B cell (primary cell): ENCODE measurements around the gene APP. TPM values are rescaled to one million over a fixed set of nuclear protein-coding genes. Genes with fewer than 3 reads are reported as not detected.

Experiments used
- ATAC-seq: fragments of 200-7000 bp; cut with Tn5 transposase; one replicate; pipeline ENCODE4 v1.10.0; 2021; ENCODE audit warnings: low read depth, mild to moderate bottlenecking, moderate number of reproducible peaks, moderate library complexity
- CTCF ChIA-PET: fragments of 350-600 bp; sonication (Branson Sonifier 250); formaldehyde crosslinking; loops from one replicate; lab custom pipeline; 2021; ENCODE audit warnings: antibody characterized with exemption, inconsistent platforms; lab: Charles Lee
- POLR2A ChIA-PET: fragments of 350-600 bp; sonication (Branson Sonifier 250); formaldehyde crosslinking; loops from one replicate; lab custom pipeline; 2021; ENCODE audit warnings: antibody characterized with exemption; lab: Charles Lee
- DNase-seq: peaks from one replicate; pipeline ENCODE4 v3.0.0; 2013
- H2AFZ ChIP-seq: 2 replicates; pipeline ENCODE4 v1.6.1; 2012; ENCODE audit warnings: mild to moderate bottlenecking, low read depth, low read length; ENCODE audit not compliant: insufficient read depth, poor library complexity, severe bottlenecking
- H3K27ac ChIP-seq, 2 donors: 1 replicate in 1 of 2; 2 replicates in 1 of 2; pipeline ENCODE4 v1.5.1; 2012 to 2013; ENCODE audit warnings: low read length in 2 of 2, mild to moderate bottlenecking in 2 of 2, moderate library complexity in 1 of 2
- H3K27me3 ChIP-seq, 4 experiments: fragments of 200-600 bp in 1 of 4; sonication (generic) in 1 of 4; replicated peaks in 1 of 4; 1 replicate in 2 of 4; 2 replicates in 2 of 4; pipeline versions ENCODE4 v1.6.1 to v1.7.0; 2013 to 2016; ENCODE audit warnings: low read length in 3 of 4, mild to moderate bottlenecking in 2 of 4, mixed read lengths in 1 of 4, moderate library complexity in 1 of 4; ENCODE audit not compliant: insufficient read depth in 4 of 4, control insufficient read depth in 3 of 4; ENCODE audit errors: control extremely low read depth in 1 of 4
- H3K36me3 ChIP-seq, 2 experiments: replicated peaks in 1 of 2; 1 replicate in 1 of 2; 2 replicates in 1 of 2; pipeline versions ENCODE4 v1.6.1 to v1.7.1; 2013; ENCODE audit warnings: low read length in 1 of 2; ENCODE audit not compliant: insufficient read depth in 2 of 2, control insufficient read depth in 1 of 2; ENCODE audit errors: control extremely low read depth in 1 of 2, extremely low read depth in 1 of 2
- H3K4me1 ChIP-seq, 2 donors: fragments of 200-600 bp in 1 of 2; sonication (generic) in 1 of 2; 1 replicate in 1 of 2; 2 replicates in 1 of 2; pipeline versions ENCODE4 v1.5.1 to v1.6.1; 2013 to 2017; ENCODE audit warnings: low read length in 2 of 2; ENCODE audit not compliant: control insufficient read depth in 2 of 2, insufficient read depth in 2 of 2
- H3K4me2 ChIP-seq: replicated peaks from 2 replicates; pipeline ENCODE3; 2012; ENCODE audit warnings: mild to moderate bottlenecking, low read depth, low read length; ENCODE audit not compliant: poor library complexity, severe bottlenecking
- H3K4me3 ChIP-seq, 5 experiments: fragments of 200-600 bp in 1 of 5; sonication (generic) in 1 of 5; 1 replicate in 3 of 5; 2 replicates in 2 of 5; pipeline versions ENCODE4 v1.5.1 to v1.7.0; 2011 to 2016; ENCODE audit warnings: low read length in 4 of 5, mild to moderate bottlenecking in 4 of 5, low read depth in 2 of 5, control low read depth in 1 of 5, moderate library complexity in 1 of 5; ENCODE audit not compliant: insufficient read depth in 1 of 5; ENCODE audit errors: control extremely low read depth in 1 of 5, extremely low read depth in 1 of 5
- H3K79me2 ChIP-seq: fragments of 200-600 bp; sonication (generic); one replicate; pipeline ENCODE4 v1.6.0; 2016; ENCODE audit warnings: low read length; ENCODE audit not compliant: control insufficient read depth, insufficient read depth
- H3K9ac ChIP-seq: fragments of 200-600 bp; sonication (generic); 2 replicates; pipeline ENCODE4 v1.6.1; 2017; ENCODE audit warnings: mild to moderate bottlenecking, low read length, moderate library complexity
- H3K9me3 ChIP-seq, 3 donors: one replicate each; pipeline versions ENCODE4 v1.6.1 to v1.7.1; 2013; ENCODE audit warnings: low read length in 2 of 3; ENCODE audit not compliant: control insufficient read depth in 2 of 3, insufficient read depth in 1 of 3; ENCODE audit errors: control extremely low read depth in 1 of 3
- H4K20me1 ChIP-seq: 2 replicates; pipeline ENCODE4 v1.6.0; 2012; ENCODE audit warnings: mild to moderate bottlenecking, low read length; ENCODE audit not compliant: insufficient read depth, control insufficient read depth, poor library complexity, severe bottlenecking
- H3K27ac Mint-ChIP-seq: one replicate; pipeline ENCODE4 v1.8.0; 2021; ENCODE audit warnings: mixed read lengths
- H3K27me3 Mint-ChIP-seq: one replicate; pipeline ENCODE4 v1.8.0; 2021; ENCODE audit warnings: mixed read lengths
- H3K4me1 Mint-ChIP-seq: one replicate; pipeline ENCODE4 v1.8.0; 2021; ENCODE audit warnings: mixed read lengths
- H3K4me3 Mint-ChIP-seq: one replicate; pipeline ENCODE4 v1.8.0; 2021; ENCODE audit warnings: mixed read lengths
- H3K9me3 Mint-ChIP-seq: one replicate; pipeline ENCODE4 v1.8.0; 2022; ENCODE audit warnings: mixed read lengths; ENCODE audit not compliant: insufficient read depth
- EZH2 ChIP-seq: IDR thresholded peaks from 2 replicates; pipeline ENCODE4 v1.6.1; 2012; ENCODE audit warnings: borderline replicate concordance, low read depth, mild to moderate bottlenecking, moderate library complexity, low read length; ENCODE audit not compliant: insufficient read depth, poor library complexity, severe bottlenecking
- WGBS: methylation state at CpG from one replicate; pipeline ENCODE4 v1.1.5; 2013; ENCODE audit warnings: missing lambda C conversion rate; ENCODE audit not compliant: insufficient coverage; 5-methylcytosine and 5-hydroxymethylcytosine counted together
- intact Hi-C: fragments of 100-400 bp; cut with micrococcal nuclease; formaldehyde crosslinking; loops from one replicate; pipeline ENCODE4 v1.10.0; 2022
- polyA plus RNA-seq: library from polyadenylated mRNA; depleted of rRNA; stranded (reverse); fragments of >200 nt; gene quantifications from 2 replicates; pipeline ENCODE4 v1.2.3, GENCODE V29; 2012
- total RNA-seq, 2 donors: library from RNA; stranded (reverse); fragments of 120-200 nt in 1 of 2; gene quantifications; 1 replicate in 1 of 2; 2 replicates in 1 of 2; pipeline versions ENCODE4 v1.2.3 to v1.2.4, GENCODE V29; 2013 to 2022
- TF ChIP-seq, protein P1 (sequence below): fragments of 200-600 bp; IDR thresholded peaks from one replicate; pipeline ENCODE4 v1.8.0; 2022; ENCODE audit warnings: antibody characterized with exemption, mild to moderate bottlenecking

APP gene
- total and polyA plus RNA-seq, 2 donors (not counting 1 experiment from before 2014, with no cell fraction given): 28.3 to 34.7 TPM

DNA sequence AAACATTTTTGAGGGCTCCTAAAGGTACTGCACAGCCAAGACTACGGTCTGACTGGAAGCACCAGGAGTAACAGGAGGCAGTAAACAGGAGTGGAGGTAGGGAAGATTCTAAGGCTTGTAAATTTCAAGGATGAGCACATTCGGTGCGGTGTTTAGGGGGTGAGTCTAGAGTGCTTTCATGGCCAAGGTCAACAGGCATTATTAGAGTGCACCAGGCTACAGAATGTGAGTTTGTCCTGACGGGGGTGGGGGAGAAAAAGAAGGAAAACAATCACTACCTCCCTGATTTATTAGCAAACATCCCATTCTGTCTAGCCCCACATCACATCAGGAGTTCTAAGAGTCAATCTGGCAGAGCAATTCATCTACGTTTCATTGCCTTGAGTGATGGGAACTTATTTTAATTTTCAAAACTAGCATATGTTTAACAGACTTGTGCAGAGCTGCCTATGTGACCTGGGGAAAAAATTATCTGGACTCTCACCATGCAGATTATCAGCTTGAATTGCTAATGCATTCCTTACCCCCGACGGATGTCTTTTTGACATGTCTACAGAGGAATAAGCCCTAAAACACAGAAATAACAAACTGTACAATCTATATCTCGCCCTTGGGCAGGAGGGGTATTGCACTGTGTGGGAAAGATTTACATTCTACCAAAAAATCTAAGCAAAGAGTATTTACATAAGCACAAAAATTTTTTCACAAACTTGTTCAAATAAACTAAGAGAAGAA is 45.0 kb downstream of the APP start:
- intact Hi-C loops: no loop called here
- CTCF ChIA-PET: no interaction called here
- no peak overlapping the region for H3K4me3 Mint-ChIP-seq

DNA sequence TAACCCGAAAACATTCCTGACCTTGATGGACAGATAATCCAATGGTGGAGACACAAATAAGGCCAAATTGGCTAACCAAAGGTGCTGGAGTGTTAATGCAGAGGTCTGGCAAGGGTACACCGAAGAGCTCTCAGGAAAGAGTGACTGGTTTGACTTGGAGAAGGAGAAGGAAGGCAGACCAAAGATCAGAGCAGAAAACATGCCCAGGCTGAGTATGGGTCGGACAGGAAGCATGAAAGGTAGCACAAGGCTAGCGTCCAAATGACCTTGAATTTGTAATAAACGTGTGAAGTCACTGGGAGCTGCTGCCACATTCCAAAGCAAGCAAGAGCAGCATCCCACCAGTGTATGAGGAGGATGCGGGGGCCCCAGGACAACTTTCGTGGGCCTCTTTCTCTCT is 45.7 kb downstream of the APP start:
- Histone ChIP-seq H3K4me1 (peaks cover 0 to 2% of the 10 kb centered on the region in 2 donors), H3K27ac (no peak overlapping the region), H2AFZ (no peak overlapping the region), H3K79me2 (peaks cover 5% of the 10 kb centered on the region), H3K9ac (no peak overlapping the region), H3K36me3 (no peaks in the 10 kb centered on the region), H3K4me3 (no peak overlapping the region), H3K4me2 (no peak overlapping the region), H3K9me3 (no peaks in the 10 kb centered on the region), H3K27me3 (no peaks in the 10 kb centered on the region), H4K20me1 (no peaks in the 10 kb centered on the region)
- Mint-ChIP-seq H3K27ac (no peak overlapping the region), H3K4me3 (no peak overlapping the region), H3K4me1 (no peaks in the 10 kb centered on the region), H3K9me3 (no peaks in the 10 kb centered on the region), H3K27me3 (no peaks in the 10 kb centered on the region)
- no peak for DNase-seq
- CTCF ChIA-PET: no interaction called here
- TF ChIP-seq, protein P1, sequence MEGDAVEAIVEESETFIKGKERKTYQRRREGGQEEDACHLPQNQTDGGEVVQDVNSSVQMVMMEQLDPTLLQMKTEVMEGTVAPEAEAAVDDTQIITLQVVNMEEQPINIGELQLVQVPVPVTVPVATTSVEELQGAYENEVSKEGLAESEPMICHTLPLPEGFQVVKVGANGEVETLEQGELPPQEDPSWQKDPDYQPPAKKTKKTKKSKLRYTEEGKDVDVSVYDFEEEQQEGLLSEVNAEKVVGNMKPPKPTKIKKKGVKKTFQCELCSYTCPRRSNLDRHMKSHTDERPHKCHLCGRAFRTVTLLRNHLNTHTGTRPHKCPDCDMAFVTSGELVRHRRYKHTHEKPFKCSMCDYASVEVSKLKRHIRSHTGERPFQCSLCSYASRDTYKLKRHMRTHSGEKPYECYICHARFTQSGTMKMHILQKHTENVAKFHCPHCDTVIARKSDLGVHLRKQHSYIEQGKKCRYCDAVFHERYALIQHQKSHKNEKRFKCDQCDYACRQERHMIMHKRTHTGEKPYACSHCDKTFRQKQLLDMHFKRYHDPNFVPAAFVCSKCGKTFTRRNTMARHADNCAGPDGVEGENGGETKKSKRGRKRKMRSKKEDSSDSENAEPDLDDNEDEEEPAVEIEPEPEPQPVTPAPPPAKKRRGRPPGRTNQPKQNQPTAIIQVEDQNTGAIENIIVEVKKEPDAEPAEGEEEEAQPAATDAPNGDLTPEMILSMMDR: no peak
- no peak for TF ChIP-seq EZH2
- ATAC-seq: no peak
- intact Hi-C loops: no loop called here
- POLR2A ChIA-PET: no interaction called here
- WGBS: 93% methylated on average over 4 of the region's 7 CpGs

More for the DNA sequence above, 45.0 kb downstream of the APP start:
- DNase-seq (no peak), ATAC-seq (no peak)
- H3K9me3 ChIP-seq: no peaks in the 10 kb centered on the region
- no peak overlapping the region for H3K27ac Mint-ChIP-seq
- H3K4me3 ChIP-seq: no peak overlapping the region
- no peaks in the 10 kb centered on the region for H3K36me3 ChIP-seq
- H2AFZ ChIP-seq: no peak overlapping the region
- H3K27me3 Mint-ChIP-seq: no peaks in the 10 kb centered on the region
- H3K4me1 ChIP-seq: no peaks in the 10 kb centered on the region
- no peak overlapping the region for H3K9ac ChIP-seq
- H4K20me1 ChIP-seq: no peaks in the 10 kb centered on the region
- TF ChIP-seq, protein P1: no peak
- no peak for TF ChIP-seq EZH2
- H3K27ac ChIP-seq: no peak overlapping the region
- WGBS: 100% methylated on average over 1 of the region's 8 CpGs
- H3K27me3 ChIP-seq: no peaks in the 10 kb centered on the region
- POLR2A ChIA-PET: no interaction called here
- no peak overlapping the region for H3K4me2 ChIP-seq
- H3K4me1 Mint-ChIP-seq: no peaks in the 10 kb centered on the region
- H3K79me2 ChIP-seq: peaks cover 5% of the 10 kb centered on the region
- H3K9me3 Mint-ChIP-seq: no peaks in the 10 kb centered on the region
